Skeletal muscle cell (primary cell): ENCODE measurements around the gene CKAP5.
"Not testable (repeated sequence)": the region's sequence is repeated elsewhere in the genome, so short reads cannot be mapped to it uniquely, and the experiment has no call there.

Experiments
- DNase-seq: peaks from one replicate; pipeline ENCODE4 v3.0.0-alpha.2; 2010; ENCODE audit warnings: low read depth
- H3K4me3 ChIP-seq: 2 replicates; pipeline ENCODE4 v1.5.1; 2011; ENCODE audit warnings: low read depth, mild to moderate bottlenecking, control low read depth, low read length, moderate library complexity

The CKAP5 gene

GRCh38 chr11:46799725-46800124 is 46.4 kb downstream of the CKAP5 start:
- not testable (repeated sequence) for H3K4me3 ChIP-seq, DNase-seq

- DNase-seq = no peak
These were observed 67.7 kb downstream of the CKAP5 start for GRCh38 chr11:46778416-46778815.

GRCh38 chr11:46776878-46777277 is 69.2 kb downstream of the CKAP5 start:
- no peak for DNase-seq
- H3K4me3 ChIP-seq = no peak overlapping the region

More at GRCh38 chr11:46778416-46778815, 67.7 kb downstream of the CKAP5 start:
- H3K4me3 ChIP-seq = no peak overlapping the region

- no peak overlapping the region for H3K4me3 ChIP-seq
- DNase-seq = no peak
These were observed 76.4 kb downstream of the CKAP5 start for GRCh38 chr11:46769636-46770221.

GRCh38 chr11:46766656-46767055 is 79.4 kb downstream of the CKAP5 start:
- no peak for DNase-seq
- no peak overlapping the region for H3K4me3 ChIP-seq

- H3K4me3 ChIP-seq = no peak overlapping the region
- DNase-seq = no peak
These were observed 83.8 kb downstream of the CKAP5 start for GRCh38 chr11:46762248-46762647.

- no peak overlapping the region for H3K4me3 ChIP-seq
- DNase-seq = no peak
These were observed 84.3 kb downstream of the CKAP5 start for GRCh38 chr11:46761807-46762206.

- H3K4me3 ChIP-seq = no peak overlapping the region
- DNase-seq = peak; percentile 2
These were observed 85.5 kb downstream of the CKAP5 start for GRCh38 chr11:46760429-46761128.

GRCh38 chr11:46759196-46759595 is 86.9 kb downstream of the CKAP5 start:
- no peak for DNase-seq
- H3K4me3 ChIP-seq = no peak overlapping the region

GRCh38 chr11:46755962-46756361 is 90.1 kb downstream of the CKAP5 start:
- no peak for DNase-seq
- no peak overlapping the region for H3K4me3 ChIP-seq

GRCh38 chr11:46747150-46747549 is 98.9 kb downstream of the CKAP5 start:
- no peak for DNase-seq

GRCh38 chr11:46745995-46746394 is 100.1 kb downstream of the CKAP5 start:
- no peak for DNase-seq
- H3K4me3 ChIP-seq = no peak overlapping the region

More at GRCh38 chr11:46747150-46747549, 98.9 kb downstream of the CKAP5 start:
- no peak overlapping the region for H3K4me3 ChIP-seq

GRCh38 chr11:46745328-46745727 is 100.8 kb downstream of the CKAP5 start:
- no peak for DNase-seq
- no peak overlapping the region for H3K4me3 ChIP-seq

GRCh38 chr11:46743693-46744339 is 102.3 kb downstream of the CKAP5 start:
- no peak for DNase-seq
- no peak overlapping the region for H3K4me3 ChIP-seq

GRCh38 chr11:46743043-46743442 is 103.0 kb downstream of the CKAP5 start:
- no peak overlapping the region for H3K4me3 ChIP-seq
- no peak for DNase-seq

- no peak overlapping the region for H3K4me3 ChIP-seq
- DNase-seq = no peak
These were observed 104.2 kb downstream of the CKAP5 start for GRCh38 chr11:46741600-46742484.

- no peak for DNase-seq
- no peak overlapping the region for H3K4me3 ChIP-seq
These were observed 107.2 kb downstream of the CKAP5 start for GRCh38 chr11:46738887-46739286.

- H3K4me3 ChIP-seq = no peak overlapping the region
- no peak for DNase-seq
These were observed 108.4 kb downstream of the CKAP5 start for GRCh38 chr11:46737699-46738098.

GRCh38 chr11:46736615-46737014 is 109.5 kb downstream of the CKAP5 start:
- H3K4me3 ChIP-seq = no peak overlapping the region
- DNase-seq = no peak

- no peak overlapping the region for H3K4me3 ChIP-seq
- DNase-seq = no peak
These were observed 109.9 kb downstream of the CKAP5 start for GRCh38 chr11:46736146-46736545.
